ENCODE results near the gene IPO9.

DNA sequence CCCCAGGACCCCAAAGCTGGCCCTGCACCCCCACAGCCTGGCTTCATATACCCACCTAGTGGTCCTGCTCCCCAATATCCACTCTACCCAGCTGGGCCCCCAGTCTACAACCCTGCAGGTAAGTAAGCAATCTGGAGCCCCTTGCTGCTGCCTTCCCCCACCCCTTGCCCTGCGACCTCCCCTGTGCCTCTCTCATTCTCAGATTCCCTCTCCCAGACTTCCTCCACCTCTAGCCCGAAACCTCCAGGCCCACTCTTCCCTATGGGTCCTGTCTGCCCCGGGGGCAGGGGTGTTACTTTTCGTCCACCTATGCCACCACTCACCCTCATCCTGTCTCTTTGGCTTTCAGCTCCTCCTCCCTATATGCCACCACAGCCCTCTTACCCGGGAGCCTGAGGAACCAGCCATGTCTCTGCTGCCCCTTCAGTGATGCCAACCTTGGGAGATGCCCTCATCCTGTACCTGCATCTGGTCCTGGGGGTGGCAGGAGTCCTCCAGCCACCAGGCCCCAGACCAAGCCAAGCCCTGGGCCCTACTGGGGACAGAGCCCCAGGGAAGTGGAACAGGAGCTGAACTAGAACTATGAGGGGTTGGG lies 62.6 kb downstream of the IPO9 start:
- TF ChIP-seq CTCF (IDR thresholded peaks at IDR 0.05; ENCODE audit: poor library complexity) (no peak), EZH2 (IDR thresholded peaks at IDR 0.05; ENCODE audit: borderline replicate concordance) (no peak), EZH2phosphoT487 (IDR thresholded peaks at IDR 0.05; ENCODE audit: low read depth, severe bottlenecking, unreplicated experiment) (no peak)

Measured in hepatocyte (in vitro differentiated cells).